Bronchial epithelial cell (primary cell): ENCODE results near the gene PCDHB16. TPM values are rescaled to one million over a fixed set of nuclear protein-coding genes. Genes with fewer than 3 reads are reported as not detected.
"Not testable (repeated sequence)": the region's sequence is repeated elsewhere in the genome, so short reads cannot be mapped to it uniquely, and the experiment has no call there.

Source experiments
- DNase-seq: peaks from one replicate; pipeline ENCODE4 v3.0.0-alpha.2; 2010; ENCODE audit warnings: low read depth
- FAIRE-seq: peaks from 2 replicates; lab custom pipeline; 2011; peaks lifted over from hg19 to GRCh38; lab: Jason Lieb, UNC
- H3K27me3 ChIP-seq: 2 replicates; pipeline ENCODE4 v1.5.1; 2011; ENCODE audit warnings: low read length; ENCODE audit not compliant: control insufficient read depth, insufficient read depth
- H3K36me3 ChIP-seq: 2 replicates; pipeline ENCODE4 v1.5.1; 2011; ENCODE audit warnings: low read length; ENCODE audit not compliant: control insufficient read depth, insufficient read depth
- H3K4me3 ChIP-seq: 2 replicates; pipeline ENCODE4 v1.5.1; 2011; ENCODE audit warnings: mild to moderate bottlenecking, low read depth, low read length, control low read depth
- CTCF ChIP-seq: IDR thresholded peaks from 2 replicates; pipeline ENCODE4 v1.5.1; 2011; ENCODE audit warnings: mild to moderate bottlenecking, moderate library complexity, low read length, control low read depth, inconsistent platforms; ENCODE audit not compliant: insufficient read depth, severe bottlenecking
- total RNA-seq: library from RNA; depleted of rRNA; stranded (reverse); fragments of >200 nt; gene quantifications from 2 replicates; pipeline ENCODE4 v1.2.1, GENCODE V29; 2014

PCDHB16 gene
- total RNA-seq, 1 donor from 2014 or later = under 0.01 TPM

DNA sequence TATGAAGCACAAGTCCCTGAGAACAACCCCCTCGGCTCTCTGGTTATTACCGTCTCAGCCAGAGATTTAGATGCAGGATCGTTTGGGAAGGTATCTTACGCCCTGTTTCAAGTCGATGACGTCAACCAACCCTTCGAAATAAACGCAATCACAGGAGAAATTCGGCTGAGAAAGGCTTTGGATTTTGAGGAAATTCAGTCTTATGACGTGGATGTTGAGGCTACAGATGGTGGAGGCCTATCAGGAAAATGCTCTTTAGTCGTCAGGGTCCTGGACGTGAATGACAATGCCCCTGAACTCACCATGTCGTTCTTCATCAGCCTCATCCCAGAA is 31.2 kb upstream of the PCDHB16 start:
- no peaks in the 10 kb centered on the region for H3K27me3 ChIP-seq
- H3K36me3 ChIP-seq = no peaks in the 10 kb centered on the region
- no peak for FAIRE-seq
- no peak for TF ChIP-seq CTCF
- no peak for DNase-seq
- no peak overlapping the region for H3K4me3 ChIP-seq

- not testable (repeated sequence) for FAIRE-seq, H3K36me3 ChIP-seq, H3K4me3 ChIP-seq, H3K27me3 ChIP-seq, DNase-seq
Observed at GRCh38 chr5:141151632-141152031, 30.6 kb upstream of the PCDHB16 start.

- H3K36me3 ChIP-seq, H3K27me3 ChIP-seq, DNase-seq, H3K4me3 ChIP-seq, FAIRE-seq: not testable (repeated sequence)
Observed at GRCh38 chr5:141152096-141152495, 30.1 kb upstream of the PCDHB16 start.

- DNase-seq (no peak), FAIRE-seq (no peak)
- no peak for TF ChIP-seq CTCF
- no peak overlapping the region for H3K4me3 ChIP-seq
- no peaks in the 10 kb centered on the region for H3K27me3 ChIP-seq
- H3K36me3 ChIP-seq = no peaks in the 10 kb centered on the region
Observed at GRCh38 chr5:141155540-141156374, 26.4 kb upstream of the PCDHB16 start.

GRCh38 chr5:141157356-141157755 is 24.8 kb upstream of the PCDHB16 start:
- H3K36me3 ChIP-seq, FAIRE-seq, H3K4me3 ChIP-seq, H3K27me3 ChIP-seq, DNase-seq: not testable (repeated sequence)

DNA sequence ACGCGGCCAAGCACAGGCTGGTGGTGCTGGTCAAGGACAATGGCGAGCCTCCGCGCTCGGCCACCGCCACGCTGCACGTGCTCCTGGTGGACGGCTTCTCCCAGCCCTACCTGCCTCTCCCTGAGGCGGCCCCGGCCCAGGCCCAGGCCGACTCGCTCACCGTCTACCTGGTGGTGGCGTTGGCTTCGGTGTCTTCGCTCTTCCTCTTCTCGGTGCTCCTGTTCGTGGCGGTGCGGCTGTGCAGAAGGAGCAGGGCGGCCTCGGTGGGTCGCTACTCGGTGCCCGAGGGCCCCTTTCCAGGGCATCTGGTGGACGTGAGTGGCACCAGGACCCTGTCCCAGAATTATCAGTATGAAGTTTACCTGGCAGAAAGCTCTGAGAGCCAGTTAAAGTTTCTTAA is 24.3 kb upstream of the PCDHB16 start:
- DNase-seq, H3K27me3 ChIP-seq, H3K4me3 ChIP-seq, FAIRE-seq, H3K36me3 ChIP-seq: not testable (repeated sequence)

DNA sequence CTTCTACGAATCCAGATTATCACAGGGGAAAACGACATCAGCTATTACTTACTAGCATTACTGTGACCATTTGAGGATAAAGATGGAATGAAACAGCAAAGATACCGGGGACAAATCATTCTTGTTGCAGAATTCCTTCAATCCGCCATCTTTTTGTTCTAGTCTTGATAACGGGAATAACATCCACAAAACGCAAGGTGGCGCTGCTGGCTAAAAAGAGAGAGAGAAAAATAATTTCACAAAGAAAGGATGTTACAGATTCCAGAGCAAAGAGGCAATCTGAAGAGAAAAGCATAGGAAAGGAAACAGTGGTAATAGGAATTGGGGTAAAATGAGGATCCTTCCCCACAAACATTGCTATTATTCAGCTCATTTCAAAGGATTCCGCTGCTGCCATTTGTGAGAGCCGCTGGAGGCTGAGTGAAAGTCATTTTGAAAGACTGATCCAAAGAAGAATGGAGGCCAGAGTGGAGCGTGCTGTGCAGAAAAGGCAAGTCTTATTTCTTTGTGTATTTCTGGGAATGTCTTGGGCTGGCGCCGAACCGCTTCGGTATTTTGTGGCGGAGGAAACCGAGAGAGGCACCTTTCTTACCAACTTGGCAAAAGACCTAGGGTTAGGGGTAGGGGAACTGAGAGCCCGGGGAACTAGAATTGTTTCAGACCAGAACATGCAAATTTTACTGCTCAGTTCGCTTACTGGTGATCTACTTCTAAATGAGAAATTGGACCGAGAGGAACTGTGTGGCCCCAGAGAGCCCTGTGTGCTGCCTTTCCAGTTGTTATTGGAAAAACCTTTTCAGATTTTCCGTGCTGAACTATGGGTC is 9.6 kb upstream of the PCDHB16 start, which contains the start of gene PCDHB7:
PCDHB7 (plus strand) TSS at position 264 of the 824 bp plus-strand sequence; CDS start at position 456, 192 bp downstream.
- no peaks in the 10 kb centered on the region for H3K36me3 ChIP-seq
- H3K4me3 ChIP-seq = no peak within 1 kb of the TSS
- TF ChIP-seq CTCF = peak; percentile 23
- no peak for FAIRE-seq
- H3K27me3 ChIP-seq = no peaks in the 10 kb centered on the region
- DNase-seq = no peak

DNA sequence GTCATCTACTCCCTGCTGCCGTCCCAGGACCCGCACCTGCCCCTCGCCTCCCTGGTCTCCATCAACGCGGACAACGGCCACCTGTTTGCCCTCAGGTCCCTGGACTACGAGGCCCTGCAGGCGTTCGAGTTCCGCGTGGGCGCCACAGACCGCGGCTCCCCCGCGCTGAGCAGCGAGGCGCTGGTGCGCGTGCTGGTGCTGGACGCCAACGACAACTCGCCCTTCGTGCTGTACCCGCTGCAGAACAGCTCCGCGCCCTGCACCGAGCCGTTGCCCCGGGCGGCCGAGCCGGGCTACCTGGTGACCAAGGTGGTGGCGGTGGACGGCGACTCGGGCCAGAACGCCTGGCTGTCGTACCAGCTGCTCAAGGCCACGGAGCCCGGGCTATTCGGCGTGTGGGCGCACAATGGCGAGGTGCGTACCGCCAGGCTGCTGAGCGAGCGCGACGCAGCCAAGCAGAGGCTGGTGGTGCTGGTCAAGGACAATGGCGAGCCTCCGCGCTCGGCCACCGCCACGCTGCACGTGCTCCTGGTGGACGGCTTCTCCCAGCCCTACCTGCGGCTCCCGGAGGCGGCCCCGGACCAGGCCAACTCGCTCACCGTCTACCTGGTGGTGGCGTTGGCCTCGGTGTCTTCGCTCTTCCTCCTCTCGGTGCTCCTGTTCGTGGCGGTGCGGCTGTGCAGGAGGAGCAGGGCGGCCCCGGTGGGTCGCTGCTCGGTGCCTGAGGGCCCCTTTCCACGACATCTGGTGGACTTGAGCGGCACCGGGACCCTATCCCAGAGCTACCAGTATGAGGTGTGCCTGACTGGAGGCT is 7.7 kb upstream of the PCDHB16 start:
- H3K36me3 ChIP-seq, H3K27me3 ChIP-seq, DNase-seq, FAIRE-seq, H3K4me3 ChIP-seq: not testable (repeated sequence)
